ENCODE measurements around the gene SERPINB6. TPM values are rescaled to one million over a fixed set of nuclear protein-coding genes. Genes with fewer than 3 reads are reported as not detected.

Gene SERPINB6
- total and polyA plus RNA-seq, 2 of the 4 experiments (the other 2 are of a cell fraction) = 37.1 to 91.1 TPM

DNA sequence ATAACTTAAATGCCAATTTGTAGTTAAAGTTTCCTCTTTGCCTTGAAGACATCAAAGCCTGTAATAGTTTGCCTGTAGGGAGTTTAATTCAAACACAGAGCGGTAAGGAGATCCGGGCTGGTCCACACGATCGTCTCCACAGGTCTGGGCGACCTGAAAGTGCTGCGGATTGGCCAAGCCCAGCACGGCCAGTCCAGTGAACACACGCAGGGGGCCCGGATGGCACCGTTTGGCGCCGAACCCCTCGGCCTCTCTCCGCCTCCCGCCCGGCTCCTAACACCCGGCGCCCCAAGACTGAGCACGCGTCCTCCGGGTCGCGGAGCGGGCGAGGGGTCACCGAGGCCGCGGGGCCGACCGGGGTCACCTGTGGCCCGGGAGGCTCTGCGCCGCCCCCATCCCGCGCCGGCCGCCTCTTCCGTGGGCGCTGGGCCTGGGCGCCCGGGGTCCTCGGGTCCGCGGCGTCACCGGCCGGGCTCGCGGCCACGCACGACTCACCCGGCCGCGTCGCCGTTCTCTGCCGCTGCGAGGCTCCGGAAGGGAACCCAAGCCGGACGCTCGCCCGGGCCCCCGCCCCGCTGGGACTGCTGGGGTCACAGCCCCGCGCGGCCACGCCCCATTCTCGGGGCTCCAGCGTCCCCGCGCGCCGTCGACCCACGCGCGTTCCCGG is 481 bp downstream of the SERPINB6 start:
- Histone ChIP-seq H3K56ac (ENCODE audit: extremely low read depth, insufficient read depth, low read length) (peak overlapping the region; percentile 20; the same call in 1 of the 2 replicates), H2AFZ (replicated peaks; ENCODE audit: low read length, poor library complexity) (peak overlapping the region; percentile 86), H2BK20ac (ENCODE audit: low read depth, low read length) (no peak overlapping the region), H3K27ac (ENCODE audit: insufficient read depth, low read length) (peak overlapping the region; percentile 78), H3K4ac (ENCODE audit: low read depth, low read length) (peak overlapping the region; percentile 38), H4K20me1 (ENCODE audit: insufficient read depth, low read length) (peaks cover 20% of the 10 kb centered on the region; the same call in 1 of the 2 replicates), H3K4me1 (ENCODE audit: control insufficient read depth, insufficient read depth, low read length) (peaks cover 3% of the 10 kb centered on the region; the same call in 1 of the 2 replicates), H3K79me1 (ENCODE audit: low read depth in 1 of 2, low read length in 2 of 2) (peaks cover 18 to 62% of the 10 kb centered on the region in 2 experiments; a peak in 3 of 4 replicates), H2AK5ac (ENCODE audit: low read depth, low read length) (0 out of 2 replicates have a peak overlapping the region, but pooled peaks have one; percentile 3), H2BK15ac (ENCODE audit: low read depth, low read length) (no peak overlapping the region), H2AK9ac (replicated peaks; ENCODE audit: low read depth, low read length, poor library complexity) (peak overlapping the region; percentile 83), H2BK5ac (ENCODE audit: low read depth, low read length, poor library complexity, severe bottlenecking) (peak overlapping the region; percentile 51), H3K4me2 (ENCODE audit: low read depth, low read length) (peak overlapping the region; percentile 73), H3K9me1 (ENCODE audit: insufficient read depth, low read length) (peaks cover 7% of the 10 kb centered on the region), H3K18ac (ENCODE audit: low read depth, low read length) (no peak overlapping the region), H4K5ac (ENCODE audit: low read depth, low read length) (peak overlapping the region; percentile 50; the same call in 1 of the 2 replicates), H3K27me3 (ENCODE audit: control insufficient read depth, insufficient read depth, low read length) (no peaks in the 10 kb centered on the region), H2BK120ac (ENCODE audit: low read depth, low read length) (no peak overlapping the region), H3K36me3 (ENCODE audit: control insufficient read depth, insufficient read depth, low read length) (peaks cover 3% of the 10 kb centered on the region; the same call in 1 of the 2 replicates), H3K23ac (ENCODE audit: low read depth, low read length) (peak overlapping the region; percentile 69), H3K9me3 (ENCODE audit: control insufficient read depth, insufficient read depth, low read length) (no peaks in the 10 kb centered on the region), H4K8ac (ENCODE audit: low read depth in 2 of 2, low read length in 2 of 2) (peak overlapping the region; percentile 36 to 86; a peak in 2 of 4 replicates), H3K9ac (ENCODE audit: low read depth, low read length) (peak overlapping the region; percentile 36), H3K14ac (replicated peaks; ENCODE audit: low read depth, low read length) (0 out of 2 replicates have a peak overlapping the region, but pooled peaks have one; percentile 10), H4K91ac (ENCODE audit: insufficient read depth, low read depth, low read length) (peak overlapping the region; percentile 43), H3K4me3 (ENCODE audit: insufficient read depth, low read depth, low read length) (peak overlapping the region; percentile 42)
- ChIA-PET POLR2A (ENCODE audit: unreplicated experiment) (interaction anchor here (1.2 kb wide), 1 partner anchor 16 kb away, joined by 4 read pairs; no protein-coding TSS in a partner anchor), CTCF (no interaction called here)
- DNase-seq (peak; percentile 49), ATAC-seq (ENCODE audit: low read depth) (peak; percentile 82)
- BruUV-seq (replicated peaks) = no TSS peak
- dilution Hi-C loops (cut with HindIII; ENCODE audit: low sequenced_read_pairs, unreplicated experiment) = no loop called here
- intact Hi-C loops (cut with micrococcal nuclease) = loop anchor here (1.0 to 2.0 kb wide), 3 partner anchors 11 to 18 kb away; no protein-coding TSS in a partner anchor
- TF ChIP-seq NFE2L2 (IDR thresholded peaks at IDR 0.05; ENCODE audit: low read depth, low read length) (no peak), CEBPB (IDR thresholded peaks at IDR 0.05; ENCODE audit: low read depth, low read length) (no peak), MAZ (IDR thresholded peaks at IDR 0.05; ENCODE audit: borderline replicate concordance, low read depth, low read length) (peak; percentile 51; the same call in 1 of the 2 replicates), RFX5 (IDR thresholded peaks at IDR 0.05; ENCODE audit: low read depth, low read length) (no peak), RCOR1 (IDR thresholded peaks at IDR 0.05; ENCODE audit: insufficient replicate concordance, low read length) (no peak), MXI1 (IDR thresholded peaks at IDR 0.05; ENCODE audit: borderline replicate concordance, low read depth, low read length) (no peak)
- TF ChIP-seq, protein P1, sequence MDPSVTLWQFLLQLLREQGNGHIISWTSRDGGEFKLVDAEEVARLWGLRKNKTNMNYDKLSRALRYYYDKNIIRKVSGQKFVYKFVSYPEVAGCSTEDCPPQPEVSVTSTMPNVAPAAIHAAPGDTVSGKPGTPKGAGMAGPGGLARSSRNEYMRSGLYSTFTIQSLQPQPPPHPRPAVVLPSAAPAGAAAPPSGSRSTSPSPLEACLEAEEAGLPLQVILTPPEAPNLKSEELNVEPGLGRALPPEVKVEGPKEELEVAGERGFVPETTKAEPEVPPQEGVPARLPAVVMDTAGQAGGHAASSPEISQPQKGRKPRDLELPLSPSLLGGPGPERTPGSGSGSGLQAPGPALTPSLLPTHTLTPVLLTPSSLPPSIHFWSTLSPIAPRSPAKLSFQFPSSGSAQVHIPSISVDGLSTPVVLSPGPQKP (IDR thresholded peaks at IDR 0.05; ENCODE audit: borderline replicate concordance, low read depth, low read length) = no peak
- TF ChIP-seq, protein P2, sequence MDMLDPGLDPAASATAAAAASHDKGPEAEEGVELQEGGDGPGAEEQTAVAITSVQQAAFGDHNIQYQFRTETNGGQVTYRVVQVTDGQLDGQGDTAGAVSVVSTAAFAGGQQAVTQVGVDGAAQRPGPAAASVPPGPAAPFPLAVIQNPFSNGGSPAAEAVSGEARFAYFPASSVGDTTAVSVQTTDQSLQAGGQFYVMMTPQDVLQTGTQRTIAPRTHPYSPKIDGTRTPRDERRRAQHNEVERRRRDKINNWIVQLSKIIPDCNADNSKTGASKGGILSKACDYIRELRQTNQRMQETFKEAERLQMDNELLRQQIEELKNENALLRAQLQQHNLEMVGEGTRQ (IDR thresholded peaks at IDR 0.05; ENCODE audit: low read depth, low read length) = no peak
- WGBS, 2 experiments (ENCODE audit: extremely low coverage in 2 of 2, insufficient read length in 1 of 2) = 0% methylated on average over 44 of the region's 80 CpGs; no CpG with 5 or more reads in 1 of the 2 experiments
- in situ Hi-C loops (cut with MboI; ENCODE audit: low sequenced_read_pairs) = no loop called here
